GM18517 (cell line): Measurements from ENCODE around the gene CHRNG.
"Not testable (repeated sequence)": the region's sequence is repeated elsewhere in the genome, so short reads cannot be mapped to it uniquely, and the experiment has no call there.

ENCODE experiments used
- ATAC-seq: cut with Tn5 transposase; IDR thresholded peaks from one replicate; pipeline ENCODE4 v1.9.1; 2021; ENCODE audit warnings: mild to moderate bottlenecking, moderate library complexity; ENCODE audit not compliant: unreplicated experiment

CHRNG gene

GRCh38 chr2:232543928-232544631, 4.6 kb downstream of the CHRNG start:
- no peak for ATAC-seq

- no peak for ATAC-seq
Observed at GRCh38 chr2:232544674-232545073, 5.2 kb downstream of the CHRNG start.

GRCh38 chr2:232545511-232546375, 6.3 kb downstream of the CHRNG start:
- ATAC-seq: no peak

DNA sequence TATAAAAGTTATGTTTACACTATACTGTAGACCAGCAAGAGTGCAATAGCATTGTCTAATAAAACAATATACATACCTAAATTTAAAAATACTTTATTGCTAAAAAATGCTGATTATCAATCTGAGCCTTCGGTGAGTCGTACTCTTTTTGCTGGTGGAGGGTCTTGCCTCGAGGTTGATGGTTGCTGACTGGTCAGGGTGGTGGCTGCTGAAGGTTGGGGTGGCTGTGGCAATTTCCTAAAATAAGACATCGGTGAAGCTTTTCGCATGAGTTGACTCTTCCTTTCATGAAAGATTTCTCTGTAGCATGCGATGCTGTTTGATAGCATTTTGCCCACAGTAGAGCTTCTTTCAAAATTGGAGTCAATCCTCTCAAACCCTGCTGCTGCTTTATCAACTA, 8.5 kb downstream of the CHRNG start:
- no peak for ATAC-seq

DNA sequence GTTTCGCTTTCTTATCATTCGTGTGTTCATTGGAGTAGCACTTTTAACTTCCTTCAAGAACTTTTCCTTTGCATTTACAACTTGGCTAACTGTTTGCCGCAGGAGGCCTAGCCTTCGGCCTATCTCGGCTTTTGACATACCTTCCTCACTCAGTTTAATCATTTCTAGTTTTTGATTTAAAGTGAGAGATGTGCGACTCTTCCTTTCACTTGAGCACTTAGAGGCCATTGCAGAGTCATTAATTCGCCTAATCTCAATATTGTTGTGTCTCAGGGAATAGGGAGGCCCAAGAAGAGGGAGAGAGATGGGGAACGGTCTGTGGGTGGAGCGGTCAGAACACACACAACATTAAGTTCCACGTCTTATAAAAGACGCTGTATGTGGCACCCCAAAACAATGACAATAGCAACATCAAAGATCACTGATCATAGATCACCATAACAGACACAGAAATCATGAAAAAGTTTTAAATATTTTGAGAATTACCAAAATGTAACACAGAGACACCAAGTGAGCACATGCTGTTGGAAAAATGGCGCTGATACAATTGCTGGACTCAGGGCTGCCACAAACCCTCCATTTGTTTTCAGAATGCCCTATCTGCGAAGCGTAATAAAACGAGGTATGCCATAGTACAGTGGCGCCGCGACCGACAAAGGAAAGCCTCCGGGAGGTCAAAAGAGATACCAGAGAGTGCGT, 10.3 kb downstream of the CHRNG start:
- no peak for ATAC-seq

GRCh38 chr2:232550354-232551249, 11.1 kb downstream of the CHRNG start, which contains the start of the genes EIF4E2 and TIGD1:
TSS of gene EIF4E2 (plus strand) at chr2:232550689. CDS start at chr2:232550725, 36 bp downstream.
TSS of gene TIGD1 (minus strand) at chr2:232550557. CDS start at chr2:232549882, 675 bp downstream.
- peak; percentile 91 for ATAC-seq

GRCh38 chr2:232551250-232551638, 11.8 kb downstream of the CHRNG start:
- no peak for ATAC-seq

DNA sequence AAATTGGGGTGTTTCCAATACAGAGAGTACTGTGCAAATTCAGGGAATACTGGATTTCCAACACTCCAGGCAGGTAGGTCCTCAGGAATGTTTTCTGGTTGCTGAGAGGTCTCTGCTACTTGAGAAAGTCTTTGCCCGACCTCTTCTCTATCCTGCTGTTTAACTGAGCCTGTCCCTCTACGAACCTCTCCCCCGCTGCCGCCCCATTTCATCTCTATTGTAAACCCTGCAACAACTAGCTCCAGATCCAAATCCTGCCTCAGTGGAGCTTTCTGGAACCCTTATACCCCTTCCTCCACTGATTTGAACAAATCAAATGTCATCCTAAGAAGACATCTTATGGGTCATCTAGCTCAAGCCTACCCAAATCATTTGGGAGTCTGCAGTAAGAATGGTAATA, 12.3 kb downstream of the CHRNG start:
- ATAC-seq: no peak

- no peak for ATAC-seq
Observed at GRCh38 chr2:232556426-232556825, 16.9 kb downstream of the CHRNG start.

DNA sequence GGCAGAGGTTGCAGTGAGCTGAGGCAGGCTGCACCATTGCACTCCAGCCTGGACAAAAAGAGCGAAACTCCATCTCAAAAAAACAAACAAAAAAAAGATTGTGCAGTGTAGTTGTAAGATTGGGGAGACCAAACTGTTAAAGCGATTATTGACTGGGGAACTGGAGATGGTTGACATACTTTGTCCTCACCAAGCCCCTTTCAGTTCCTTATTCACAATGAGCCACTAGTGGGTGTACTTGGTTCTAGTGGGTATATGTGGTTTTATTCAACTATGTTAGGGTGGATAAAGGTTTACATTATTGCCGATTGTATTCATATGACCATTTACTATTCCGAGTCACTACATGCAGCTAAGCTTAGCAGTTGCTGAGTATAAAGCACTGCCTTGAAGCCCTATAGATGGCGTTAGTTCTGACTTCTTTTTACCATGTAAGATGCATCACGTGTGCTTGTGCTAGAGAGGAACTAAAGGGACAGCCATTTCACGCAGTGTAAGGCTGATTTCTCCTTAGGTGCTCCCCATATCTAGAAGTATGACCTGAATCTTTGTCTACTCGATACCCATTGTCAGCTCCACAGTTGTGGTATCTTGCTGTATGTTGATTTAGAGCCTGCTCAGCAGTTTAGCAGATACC, 23.1 kb downstream of the CHRNG start:
- no peak for ATAC-seq

- no peak for ATAC-seq
Observed at GRCh38 chr2:232563580-232563979, 24.1 kb downstream of the CHRNG start.

DNA sequence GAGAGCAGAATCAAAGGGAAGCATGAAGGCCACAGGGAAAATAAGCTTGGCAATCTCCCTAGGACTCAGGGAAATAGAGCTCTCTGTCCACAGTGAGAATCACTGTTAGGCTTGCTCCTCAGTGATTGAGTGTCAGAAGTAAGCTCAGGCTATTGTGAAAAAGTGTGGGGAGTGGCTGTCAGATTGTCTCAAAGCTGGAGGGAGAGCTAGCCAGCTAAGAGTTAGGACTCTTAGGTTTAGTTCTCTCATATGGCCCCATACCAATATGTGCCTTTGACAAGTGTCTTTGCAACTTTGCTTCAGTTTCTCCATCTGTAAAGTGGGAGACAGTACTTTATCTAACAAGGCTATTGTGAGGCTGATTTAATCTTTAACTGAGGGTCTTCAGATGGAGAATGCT, 28.2 kb downstream of the CHRNG start:
- no peak for ATAC-seq

- ATAC-seq: no peak
Observed at GRCh38 chr2:232568161-232568560, 28.7 kb downstream of the CHRNG start.

- ATAC-seq: no peak
Observed at GRCh38 chr2:232569541-232569940, 30.0 kb downstream of the CHRNG start.

DNA sequence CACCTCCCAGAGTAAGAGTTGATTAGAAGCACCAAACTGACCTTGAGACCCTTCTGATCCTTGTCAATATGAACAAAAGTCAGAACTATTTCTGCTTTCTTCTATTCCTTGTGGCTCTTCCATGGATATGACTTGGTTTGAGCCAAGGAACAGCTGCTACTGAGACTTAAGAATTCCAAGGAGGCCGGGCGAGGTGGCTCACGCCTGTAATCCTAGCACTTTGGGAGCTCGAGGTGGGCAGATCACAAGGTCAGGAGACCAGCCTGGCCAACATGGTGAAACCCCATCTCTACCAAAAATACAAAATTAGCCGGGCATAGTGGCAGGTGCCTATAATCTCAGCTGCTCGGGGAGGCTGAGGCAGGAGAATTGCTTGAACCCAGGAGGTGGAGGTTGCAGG, 31.0 kb downstream of the CHRNG start:
- ATAC-seq: not testable (repeated sequence)

GRCh38 chr2:232571026-232571474, 31.6 kb downstream of the CHRNG start:
- no peak for ATAC-seq

DNA sequence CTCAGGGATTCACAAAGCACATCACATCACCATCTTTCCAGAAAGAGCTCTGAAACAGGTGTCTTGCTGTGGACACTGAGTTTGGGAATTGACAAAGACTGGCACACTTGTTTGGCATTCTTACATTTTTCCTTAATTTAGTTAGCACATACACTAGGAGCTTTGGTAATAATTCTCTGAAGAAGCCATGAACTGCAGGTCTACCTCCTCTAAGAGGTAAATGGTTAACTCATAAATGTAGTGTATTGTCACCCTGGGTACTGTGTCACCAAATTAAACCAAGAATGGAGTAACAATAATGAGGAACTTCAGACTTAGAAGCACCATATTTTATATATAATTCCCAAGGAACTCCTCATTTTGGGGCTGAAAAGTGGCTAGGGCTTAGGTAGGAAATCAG, 33.5 kb downstream of the CHRNG start:
- no peak for ATAC-seq

DNA sequence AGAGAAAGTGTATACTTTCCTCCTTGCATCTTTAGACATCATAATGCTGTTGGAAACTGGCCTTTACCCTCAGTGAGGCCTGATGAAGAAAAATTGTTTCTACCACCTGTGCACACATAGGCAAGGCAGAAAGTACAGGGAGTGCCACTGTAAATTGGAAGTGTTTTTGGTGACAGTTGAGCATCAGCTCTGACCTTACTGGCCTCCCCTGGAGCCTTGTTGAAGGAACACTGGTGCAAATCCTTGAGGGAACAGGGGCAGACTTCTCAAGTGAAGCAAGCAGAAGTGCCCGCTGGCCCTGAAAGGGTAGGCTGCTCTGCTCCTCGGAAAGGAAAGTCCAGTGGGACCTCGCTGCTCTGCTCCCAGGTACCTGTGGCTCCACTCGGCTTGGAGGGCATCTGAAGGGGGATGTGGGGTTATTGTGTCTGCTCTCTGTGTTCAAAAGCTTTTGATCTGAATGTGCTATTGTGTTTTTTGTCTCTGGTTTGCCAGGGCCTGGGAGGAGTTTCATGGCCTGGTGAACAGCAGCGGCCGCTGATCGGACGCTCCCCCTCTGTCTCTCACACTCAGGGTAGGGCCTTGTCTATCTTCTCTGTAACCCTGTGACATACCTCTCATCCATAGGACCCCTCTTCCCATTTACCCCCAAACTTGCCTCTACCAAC, 34.4 kb downstream of the CHRNG start:
- no peak for ATAC-seq

GRCh38 chr2:232574674-232575403, 35.3 kb downstream of the CHRNG start:
- ATAC-seq: no peak
